Placental pericyte (primary cell): ENCODE results near the gene OPRD1. TPM values are rescaled to one million over a fixed set of nuclear protein-coding genes. Genes with fewer than 3 reads are reported as not detected.

Experiments
- small RNA-seq: library from RNA; depleted of rRNA; stranded (forward); fragments of <200 nt; gene quantifications from one replicate; pipeline ENCODE3, GENCODE V24; 2012; ENCODE audit warnings: low replicate concordance
- total RNA-seq: library from RNA; depleted of rRNA; stranded (reverse); fragments of >200 nt; gene quantifications from 2 replicates; pipeline ENCODE4 v1.2.3, GENCODE V29; 2012

Gene OPRD1
- not detected in 2 replicates for total RNA-seq

GRCh38 chr1:28811766-28812668 is at the start of gene OPRD1:
TSS of gene OPRD1 (plus strand) at chr1:28812170. CDS start at chr1:28812384, 214 bp downstream.

DNA sequence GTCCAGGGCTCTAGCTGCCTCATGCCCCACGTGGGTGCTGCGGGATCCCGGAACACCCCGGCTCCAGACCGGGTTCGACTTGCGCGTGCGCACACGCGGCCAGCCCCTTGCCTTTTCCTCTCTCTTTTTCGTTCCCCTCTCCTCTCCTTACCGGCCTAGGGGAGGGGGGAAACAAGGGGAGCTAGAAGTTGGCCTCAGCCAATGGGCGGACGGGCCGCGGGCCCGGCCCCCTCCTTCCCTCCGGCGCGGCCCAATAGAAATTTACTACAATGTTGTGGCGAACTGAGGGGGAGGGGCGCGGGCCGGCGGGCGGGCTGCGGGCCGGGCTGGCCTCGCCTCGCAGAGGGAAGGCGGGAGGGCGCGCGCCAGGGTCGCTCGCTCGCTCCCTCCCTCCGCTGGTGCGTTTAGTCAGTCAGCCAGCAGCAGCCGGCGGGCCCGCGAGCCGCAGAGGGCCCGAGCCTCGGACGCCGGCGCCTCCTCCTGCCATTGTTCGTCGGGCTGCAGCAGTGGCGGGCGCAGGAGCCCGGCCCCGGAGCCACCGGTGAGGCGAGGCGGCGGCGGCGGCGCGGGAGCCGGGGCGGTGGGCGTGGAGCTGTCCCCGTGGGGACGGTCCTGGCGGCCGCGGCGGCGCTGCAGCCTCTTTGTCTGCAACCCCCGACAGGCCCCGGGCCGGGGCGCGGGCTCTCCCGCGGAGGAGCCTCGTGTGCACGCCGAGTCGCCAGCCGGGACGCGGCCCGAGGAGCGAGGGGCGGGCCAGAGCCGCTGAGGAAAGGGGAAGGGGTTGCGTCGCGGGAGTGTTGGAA is 102.5 kb downstream of the OPRD1 start, which contains the start of gene EPB41:
TSS of gene EPB41 (plus strand) at position 342 of the 803 bp plus-strand sequence. CDS start 72,869 bp downstream, outside the sequence.

Small RNA genes within 50 kb of the gene (small RNA-seq; reads per million reads assigned to genes)
- gene RF00019 = not detected

Other genes starting within 250 kb of the OPRD1 start
- 1.7 and 4.8 TPM in 2 replicates for gene RAB42, start 219.9 kb upstream of the OPRD1 start, total RNA-seq
- gene TAF12, start 169.1 kb upstream of the OPRD1 start, total RNA-seq = 30.9 TPM in 2 replicates
- not detected in 2 replicates for gene RNU11, start 163.6 kb upstream of the OPRD1 start, total RNA-seq
- gene GMEB1, start 143.4 kb upstream of the OPRD1 start, total RNA-seq = 9.4 and 16.2 TPM in 2 replicates
- 64.1 and 78.9 TPM in 2 replicates for gene YTHDF2, start 75.2 kb upstream of the OPRD1 start, total RNA-seq
- 4.4 and 56.7 TPM in 2 replicates for gene EPB41, start 102.4 kb downstream of the OPRD1 start, total RNA-seq